Stimulated activated CD8-positive, alpha-beta memory T cell treated with anti-CD3 and anti-CD28 coated beads, Interleukin-12 subunit alpha, Interleukin-12 subunit beta, amount 100 ng/mL, for 1 hour (primary cell): ENCODE results near the gene SNX6.
"Not testable (repeated sequence)": the region's sequence is repeated elsewhere in the genome, so short reads cannot be mapped to it uniquely, and the experiment has no call there.

Source experiments
- DNase-seq: peaks from one replicate; pipeline ENCODE4 v3.0.0-alpha.2; 2020; ENCODE audit warnings: low read depth

The SNX6 gene

GRCh38 chr14:34634360-34634771 is 4.4 kb upstream of the SNX6 start:
- DNase-seq: not testable (repeated sequence)

GRCh38 chr14:34633742-34634141 is 3.8 kb upstream of the SNX6 start:
- DNase-seq: no peak

DNA sequence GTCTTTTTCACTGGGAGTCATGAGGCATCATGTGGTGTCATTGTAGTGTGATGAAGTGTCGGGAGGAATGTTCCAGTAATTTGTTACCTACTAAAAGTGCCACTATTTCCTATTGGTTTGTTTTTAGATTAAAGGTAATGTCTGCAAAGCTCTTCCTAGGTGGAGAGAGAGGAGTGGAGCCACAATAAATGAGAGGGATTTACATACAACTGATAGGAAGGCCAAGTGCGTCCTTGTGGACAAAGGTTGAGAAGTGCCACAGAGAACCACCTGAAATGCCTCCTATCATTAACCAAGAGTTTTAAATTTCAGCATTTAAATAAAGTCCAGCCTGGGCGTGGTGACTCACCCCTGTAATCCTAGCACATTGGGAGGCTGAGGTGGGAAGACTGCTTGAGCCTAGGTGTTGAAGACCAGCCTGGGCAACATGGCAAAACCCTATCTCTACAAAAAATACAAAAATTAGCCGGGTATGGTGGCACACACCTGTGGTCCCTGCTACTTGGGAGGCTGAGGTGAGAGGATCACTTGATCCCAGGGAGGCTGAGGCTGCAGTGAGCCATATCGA is 2.5 kb upstream of the SNX6 start:
- no peak for DNase-seq

- DNase-seq: no peak
These were observed 648 bp downstream of the SNX6 start for GRCh38 chr14:34629344-34629656.

DNA sequence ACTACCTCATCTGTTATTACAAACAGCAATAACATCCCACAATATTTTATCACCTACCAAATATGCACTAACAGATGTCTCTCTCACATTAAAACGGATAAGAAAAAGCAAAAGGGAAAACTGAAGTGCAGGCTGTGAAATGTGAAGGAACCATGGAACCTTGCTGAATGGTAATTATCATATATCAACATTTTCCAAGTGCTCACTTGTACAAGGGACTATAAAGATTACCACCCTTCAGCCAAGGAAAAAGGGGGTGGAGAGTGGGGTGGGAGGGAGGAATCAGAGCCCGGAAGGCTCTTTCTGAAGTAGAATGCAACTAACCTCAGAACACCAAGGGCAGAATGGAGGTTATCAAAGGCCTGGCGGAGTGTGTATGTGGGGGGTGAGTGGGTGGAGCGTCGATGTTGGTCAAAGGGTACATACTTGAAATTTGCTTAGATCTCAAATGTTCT is 1.2 kb downstream of the SNX6 start:
- no peak for DNase-seq

DNA sequence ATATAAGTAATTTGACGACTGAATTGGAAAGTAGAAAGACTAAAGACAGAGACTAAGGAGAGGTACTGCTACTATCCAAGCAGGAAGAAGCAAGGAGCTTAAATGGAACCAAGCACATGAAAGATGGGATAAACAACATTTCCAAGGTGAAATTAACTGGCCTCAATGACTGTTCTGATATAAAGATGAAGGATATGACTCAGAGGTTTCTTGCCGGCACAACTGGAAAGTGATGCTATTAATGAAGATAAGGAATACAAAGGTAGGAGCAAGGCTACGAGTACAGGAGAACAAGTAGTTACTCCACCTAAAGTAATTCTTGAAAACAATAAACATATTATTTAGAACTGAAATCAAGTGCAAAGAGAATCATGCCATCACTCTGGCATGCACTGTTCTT is 6.4 kb downstream of the SNX6 start:
- no peak for DNase-seq

DNA sequence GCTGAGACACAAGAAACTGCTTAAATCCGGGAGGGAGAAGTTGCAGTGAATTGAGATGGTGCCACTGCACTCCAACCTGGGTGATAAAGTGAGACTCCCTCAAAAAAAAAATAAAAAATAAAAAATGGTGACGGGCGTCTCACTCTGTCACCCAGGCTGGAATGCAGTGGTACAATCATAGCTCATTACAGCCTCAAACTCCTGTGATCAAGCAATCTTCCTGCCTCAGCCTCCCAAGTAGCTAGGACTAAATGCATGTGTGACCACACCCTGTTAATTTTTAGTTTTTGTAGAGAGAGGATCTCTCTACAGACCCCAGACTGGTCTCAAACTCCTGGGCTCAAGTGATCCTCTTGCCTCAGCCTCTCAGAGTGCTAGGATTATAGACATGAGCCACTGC is 9.1 kb downstream of the SNX6 start:
- no peak for DNase-seq

DNA sequence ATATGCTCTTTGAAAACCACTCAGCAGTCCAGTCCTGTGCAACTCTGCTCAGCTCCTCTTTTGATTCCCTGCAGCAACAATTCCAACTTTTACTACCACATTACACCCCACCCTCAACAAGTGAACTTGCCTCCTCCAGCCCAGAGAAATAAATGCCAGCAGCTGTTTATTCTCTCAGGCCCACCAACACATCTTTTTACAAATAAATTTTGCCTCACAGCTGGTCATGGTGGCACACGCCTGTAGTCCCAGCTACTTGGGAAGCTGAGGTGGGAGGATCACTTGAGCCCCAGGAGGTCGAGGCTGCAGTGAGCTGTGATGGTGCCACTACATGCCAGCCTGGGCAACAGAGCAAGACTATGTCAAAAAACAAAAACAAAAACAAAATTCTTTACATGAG is 9.8 kb downstream of the SNX6 start:
- DNase-seq: no peak

- no peak for DNase-seq
These were observed 10.5 kb downstream of the SNX6 start for GRCh38 chr14:34619471-34619870.

DNA sequence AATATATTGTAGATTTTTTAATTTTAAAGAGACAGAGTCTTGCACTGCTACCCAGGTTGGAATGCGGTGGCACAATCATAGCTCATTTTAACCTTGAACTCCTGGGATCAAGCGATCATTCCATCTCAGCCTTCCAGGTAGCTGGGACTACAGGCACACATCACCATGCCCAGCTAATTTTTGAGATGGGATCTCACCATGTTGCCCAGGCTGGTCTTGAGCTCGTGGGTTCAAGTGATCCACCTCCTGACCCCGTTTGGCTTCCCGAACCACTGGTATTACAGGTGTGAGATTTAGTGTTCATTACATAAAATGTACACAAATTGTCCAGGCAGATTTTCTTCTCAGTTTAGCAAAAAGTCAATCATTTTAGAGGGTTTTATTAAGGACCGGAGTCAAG is 13.6 kb downstream of the SNX6 start:
- DNase-seq: no peak

DNA sequence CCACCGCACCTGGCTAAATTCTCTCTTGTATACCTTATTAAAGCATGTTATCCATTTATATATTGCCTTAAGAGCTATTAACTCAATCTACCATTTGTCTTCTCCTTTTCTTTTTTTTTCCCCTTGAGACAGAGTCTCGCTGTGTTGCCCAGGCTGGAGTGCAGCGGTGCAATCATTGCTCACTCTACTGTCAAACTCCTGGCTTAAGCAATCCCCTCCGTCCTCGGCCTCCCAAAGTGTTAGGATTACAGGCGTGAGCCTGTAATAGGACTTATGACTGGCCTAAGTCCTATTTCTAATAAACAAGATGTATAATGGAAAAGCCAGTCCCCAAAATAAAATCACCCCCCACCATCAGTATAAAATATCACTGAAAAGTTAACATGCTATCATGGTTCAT is 14.4 kb downstream of the SNX6 start:
- DNase-seq: no peak

GRCh38 chr14:34614638-34615037 is 15.3 kb downstream of the SNX6 start:
- no peak for DNase-seq

GRCh38 chr14:34610101-34610500 is 19.8 kb downstream of the SNX6 start:
- no peak for DNase-seq

GRCh38 chr14:34605461-34605860 is 24.5 kb downstream of the SNX6 start:
- no peak for DNase-seq

DNA sequence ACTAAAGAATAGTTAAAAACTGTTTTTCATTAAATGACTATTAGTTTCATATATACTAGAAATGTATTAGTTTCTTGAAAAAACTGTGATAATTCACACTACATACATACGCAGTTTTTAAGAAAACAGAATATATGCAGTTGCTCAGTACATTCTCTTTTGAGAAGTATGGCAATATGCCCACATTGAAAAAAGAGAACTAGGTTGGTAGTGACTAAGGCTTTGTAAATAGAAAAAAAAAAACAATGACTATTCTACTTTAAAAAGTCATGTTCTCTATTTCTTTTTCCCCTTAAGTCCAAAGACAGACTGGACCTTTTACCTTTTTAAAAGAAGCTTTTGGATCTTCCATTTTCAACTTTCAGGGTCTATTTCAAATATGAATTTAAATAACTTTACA is 25.0 kb downstream of the SNX6 start:
- no peak for DNase-seq

DNA sequence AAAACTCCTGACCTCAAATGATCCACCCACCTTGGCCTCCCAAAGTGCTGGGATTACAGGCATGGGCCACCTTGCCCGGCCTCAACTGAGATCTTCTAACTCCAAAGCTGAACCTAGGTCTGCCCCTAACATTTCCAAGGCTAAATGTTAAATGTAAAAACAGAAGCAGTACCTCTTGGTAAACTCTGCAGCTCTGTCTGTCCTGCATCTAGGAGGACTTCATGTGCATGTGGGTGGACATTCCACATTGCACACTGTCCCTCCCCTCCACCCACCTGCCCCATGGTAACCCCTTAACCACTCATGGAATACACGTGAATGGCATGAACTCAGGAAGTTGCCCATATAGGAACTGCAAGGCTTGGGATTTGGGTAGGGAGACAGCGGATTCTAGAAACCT is 33.1 kb downstream of the SNX6 start:
- no peak for DNase-seq

- DNase-seq: no peak
These were observed 36.1 kb downstream of the SNX6 start for GRCh38 chr14:34593740-34594375.

DNA sequence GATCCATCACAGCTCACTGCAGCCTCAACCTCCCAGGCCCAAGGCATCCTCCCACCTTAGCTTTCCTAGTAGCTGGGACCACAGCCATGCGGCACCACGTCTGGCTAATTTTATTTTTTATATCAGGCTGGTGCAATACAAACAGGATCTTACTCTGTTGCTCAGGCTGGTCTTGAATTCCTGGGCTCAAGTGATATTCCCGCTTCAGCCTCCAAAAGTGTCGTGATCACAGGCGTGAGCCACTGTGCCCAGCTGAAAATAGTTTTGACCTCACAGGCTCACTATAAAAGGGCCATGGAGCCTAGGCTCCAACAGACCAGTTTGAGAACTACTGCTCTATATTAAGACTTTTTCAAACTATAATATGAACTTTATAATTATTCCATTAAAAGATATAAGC is 37.3 kb downstream of the SNX6 start:
- DNase-seq: no peak

- DNase-seq: no peak
These were observed 46.4 kb downstream of the SNX6 start for GRCh38 chr14:34583525-34583924.

- DNase-seq: no peak
These were observed 47.7 kb downstream of the SNX6 start for GRCh38 chr14:34582117-34582680.

GRCh38 chr14:34580381-34580780 is 49.6 kb downstream of the SNX6 start:
- DNase-seq: no peak

- DNase-seq: no peak
These were observed 58.2 kb downstream of the SNX6 start for GRCh38 chr14:34571771-34572170.

GRCh38 chr14:34569750-34570149 is 60.2 kb downstream of the SNX6 start:
- no peak for DNase-seq

GRCh38 chr14:34568803-34569202 is 61.1 kb downstream of the SNX6 start:
- DNase-seq: no peak
